ENCODE results near the gene NLRC5. TPM values are rescaled to one million over a fixed set of nuclear protein-coding genes. Genes with fewer than 3 reads are reported as not detected.

NLRC5 gene
- total RNA-seq, 1 donor from 2014 or later: 44.9 TPM

- Histone ChIP-seq H3K27me3 (no peaks in the 10 kb centered on the region), H3K9me3 (no peaks in the 10 kb centered on the region), H3K27ac (no peak overlapping the region), H3K4me3 (no peak overlapping the region), H3K4me1 (no peaks in the 10 kb centered on the region), H3K36me3 (peaks cover 8% of the 10 kb centered on the region)
- no peak for ATAC-seq
- no peak for TF ChIP-seq CTCF (IDR thresholded peaks at IDR 0.05)
- intact Hi-C loops (cut with DNase I): no loop called here
- DNase-seq: no peak
These were observed 65.0 kb downstream of the NLRC5 start for GRCh38 chr16:57054338-57054737.

GRCh38 chr16:57054771-57055170, 65.4 kb downstream of the NLRC5 start:
- no peak for TF ChIP-seq CTCF (IDR thresholded peaks at IDR 0.05)
- intact Hi-C loops (cut with DNase I): no loop called here
- H3K27ac ChIP-seq: no peak overlapping the region
- ATAC-seq (no peak), DNase-seq (no peak)
- H3K4me3 ChIP-seq: no peak overlapping the region
- no peaks in the 10 kb centered on the region for H3K27me3 ChIP-seq
- H3K4me1 ChIP-seq: no peaks in the 10 kb centered on the region
- no peaks in the 10 kb centered on the region for H3K9me3 ChIP-seq
- peaks cover 8% of the 10 kb centered on the region for H3K36me3 ChIP-seq

GRCh38 chr16:57055671-57056070, 66.3 kb downstream of the NLRC5 start:
- no peak for DNase-seq
- intact Hi-C loops (cut with DNase I): no loop called here
- Histone ChIP-seq H3K36me3 (peaks cover 8% of the 10 kb centered on the region), H3K4me3 (no peak overlapping the region), H3K4me1 (peaks cover 3% of the 10 kb centered on the region), H3K27ac (no peak overlapping the region), H3K27me3 (no peaks in the 10 kb centered on the region), H3K9me3 (no peaks in the 10 kb centered on the region)
- no peak for TF ChIP-seq CTCF (IDR thresholded peaks at IDR 0.05)
- no peak for ATAC-seq

GRCh38 chr16:57058291-57058861, 69.0 kb downstream of the NLRC5 start:
- Histone ChIP-seq H3K9me3 (no peaks in the 10 kb centered on the region), H3K4me3 (no peak overlapping the region), H3K4me1 (peaks cover 20% of the 10 kb centered on the region), H3K36me3 (peaks cover 8% of the 10 kb centered on the region), H3K27me3 (no peaks in the 10 kb centered on the region), H3K27ac (no peak overlapping the region)
- TF ChIP-seq CTCF (IDR thresholded peaks at IDR 0.05): no peak
- no peak for DNase-seq
- intact Hi-C loops (cut with DNase I): no loop called here
- ATAC-seq: no peak

GRCh38 chr16:57060323-57061083, 71.1 kb downstream of the NLRC5 start:
- Histone ChIP-seq H3K4me3 (no peak overlapping the region), H3K27me3 (no peaks in the 10 kb centered on the region), H3K9me3 (no peaks in the 10 kb centered on the region), H3K27ac (peak overlapping the region; percentile 76), H3K4me1 (peaks cover 20% of the 10 kb centered on the region), H3K36me3 (peaks cover 1% of the 10 kb centered on the region)
- DNase-seq (no peak), ATAC-seq (no peak)
- intact Hi-C loops (cut with DNase I): no loop called here
- no peak for TF ChIP-seq CTCF (IDR thresholded peaks at IDR 0.05)
